Epidermal melanocyte (primary cell): ENCODE results near the gene CDCP1.
"Not testable (repeated sequence)": the region's sequence is repeated elsewhere in the genome, so short reads cannot be mapped to it uniquely, and the experiment has no call there.

Source experiments
- DNase-seq: peaks from one replicate; pipeline ENCODE4 v3.0.0; 2011; ENCODE audit warnings: low spot score; ENCODE audit not compliant: insufficient read length

The CDCP1 gene

GRCh38 chr3:45056608-45057301, 89.4 kb downstream of the CDCP1 start:
- no peak for DNase-seq

GRCh38 chr3:45055411-45056143, 90.6 kb downstream of the CDCP1 start:
- no peak for DNase-seq

- no peak for DNase-seq
Observed at GRCh38 chr3:45055032-45055410, 91.2 kb downstream of the CDCP1 start.

- DNase-seq, result peak; percentile 64
Observed at GRCh38 chr3:45054196-45054857, 91.9 kb downstream of the CDCP1 start.

- not testable (repeated sequence) for DNase-seq
Observed at GRCh38 chr3:45053805-45054195, 92.4 kb downstream of the CDCP1 start.

GRCh38 chr3:45051685-45052084, 94.5 kb downstream of the CDCP1 start:
- no peak for DNase-seq

- DNase-seq, result no peak
Observed at GRCh38 chr3:45049807-45050206, 96.4 kb downstream of the CDCP1 start.

- DNase-seq, result no peak
Observed at GRCh38 chr3:45048244-45048643, 97.9 kb downstream of the CDCP1 start.

- DNase-seq, result peak; percentile 36
Observed at GRCh38 chr3:45043728-45044299, 102.4 kb downstream of the CDCP1 start.

- DNase-seq, result no peak
Observed at GRCh38 chr3:45042162-45042561, 104.0 kb downstream of the CDCP1 start.

- no peak for DNase-seq
Observed at GRCh38 chr3:45041666-45042065, 104.5 kb downstream of the CDCP1 start.

GRCh38 chr3:45037720-45038455, 108.3 kb downstream of the CDCP1 start:
- peak; percentile 96 for DNase-seq

GRCh38 chr3:45035441-45036301, 110.5 kb downstream of the CDCP1 start:
- no peak for DNase-seq

- no peak for DNase-seq
Observed at GRCh38 chr3:45034612-45035252, 111.4 kb downstream of the CDCP1 start.

GRCh38 chr3:45033791-45034190, 112.4 kb downstream of the CDCP1 start:
- no peak for DNase-seq
